ENCODE measurements around the gene FUT6.
"Not testable (repeated sequence)": the region's sequence is repeated elsewhere in the genome, so short reads cannot be mapped to it uniquely, and the experiment has no call there.

The FUT6 gene, protein sequence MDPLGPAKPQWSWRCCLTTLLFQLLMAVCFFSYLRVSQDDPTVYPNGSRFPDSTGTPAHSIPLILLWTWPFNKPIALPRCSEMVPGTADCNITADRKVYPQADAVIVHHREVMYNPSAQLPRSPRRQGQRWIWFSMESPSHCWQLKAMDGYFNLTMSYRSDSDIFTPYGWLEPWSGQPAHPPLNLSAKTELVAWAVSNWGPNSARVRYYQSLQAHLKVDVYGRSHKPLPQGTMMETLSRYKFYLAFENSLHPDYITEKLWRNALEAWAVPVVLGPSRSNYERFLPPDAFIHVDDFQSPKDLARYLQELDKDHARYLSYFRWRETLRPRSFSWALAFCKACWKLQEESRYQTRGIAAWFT

DNA sequence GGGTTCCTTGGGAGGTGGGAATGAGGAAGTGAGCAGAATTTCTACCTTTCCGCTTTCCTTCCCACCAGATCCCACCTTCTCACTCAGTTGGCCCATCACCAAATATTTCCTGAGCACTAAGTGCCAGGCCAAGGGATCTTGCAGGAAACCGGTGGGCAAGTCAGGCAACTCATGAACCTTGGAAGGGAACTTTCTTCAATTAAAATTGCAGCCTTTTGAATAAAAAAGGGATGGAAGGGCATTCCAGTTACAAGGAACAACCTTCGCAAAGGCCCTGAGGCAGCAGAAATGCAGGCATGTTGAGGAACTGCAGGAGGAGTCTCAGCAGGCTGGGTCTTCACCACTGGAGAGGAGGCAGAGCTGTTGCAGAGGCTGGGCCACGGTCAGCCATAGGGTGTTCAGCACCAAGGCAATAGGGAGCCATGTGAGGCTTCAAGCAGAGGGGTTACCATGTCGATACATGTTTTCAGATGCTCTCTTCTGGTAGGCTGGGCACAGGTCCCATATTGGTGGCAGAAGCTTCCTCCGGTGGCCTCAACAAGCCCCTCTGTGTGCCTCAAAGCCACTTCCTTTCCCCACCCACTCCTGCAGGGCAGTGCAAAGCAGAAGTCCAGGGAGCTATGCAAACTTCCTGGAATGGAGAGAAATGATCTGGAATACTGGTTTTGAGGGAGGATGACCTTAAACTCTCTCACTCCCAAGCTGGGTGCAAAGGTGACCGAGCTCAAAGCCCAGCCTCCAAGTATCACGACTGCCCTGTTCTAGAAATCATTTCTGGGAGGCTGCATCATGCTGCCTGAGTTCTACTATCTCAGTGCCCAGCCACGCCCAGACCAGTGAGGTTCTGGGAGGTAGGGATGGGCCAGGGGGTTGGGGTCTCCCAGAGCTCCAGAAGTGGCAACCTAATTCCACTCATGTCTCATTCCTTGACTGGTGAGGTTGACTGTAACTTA is at the start of gene FUT6:
TSS of gene FUT6 (minus strand) at position 638 of the 953 bp plus-strand sequence. CDS start 7,135 bp downstream, outside the sequence.
- no peak for DNase-seq

DNA sequence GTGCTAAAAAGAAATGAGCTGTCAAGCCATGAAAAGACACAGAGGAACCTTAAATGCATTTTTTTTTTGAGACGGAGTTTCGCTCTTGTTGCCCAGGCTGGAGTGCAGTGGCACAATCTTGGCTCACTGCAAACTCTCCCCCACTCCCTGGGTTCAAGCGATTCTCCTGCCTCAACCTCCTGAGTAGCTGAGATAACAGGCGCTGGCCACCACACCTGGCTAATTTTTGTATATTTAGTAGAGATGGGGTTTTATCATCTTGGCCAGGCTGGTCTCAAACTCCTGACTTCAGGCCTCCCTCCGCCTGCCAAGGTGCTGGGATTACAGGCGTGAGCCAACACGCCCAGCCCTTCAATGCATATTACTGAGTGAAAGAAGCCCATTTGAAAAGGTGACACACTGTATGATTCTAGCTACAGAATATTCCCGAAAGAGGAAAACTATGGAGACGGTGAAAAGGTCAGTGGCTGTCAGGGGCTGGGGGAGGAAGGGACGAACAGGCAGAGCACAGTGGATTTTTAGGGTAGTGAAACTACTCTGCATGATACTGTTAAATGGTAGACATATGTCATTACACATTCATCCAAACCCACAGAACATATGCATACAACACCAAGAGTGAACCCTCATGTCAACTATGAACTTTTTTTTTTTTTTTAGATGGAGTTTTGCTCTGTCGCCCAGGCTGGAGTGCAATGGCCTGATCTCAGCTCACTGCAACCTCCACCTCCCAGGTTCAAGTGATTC is 44.7 kb upstream of the FUT6 start:
- not testable (repeated sequence) for DNase-seq

DNA sequence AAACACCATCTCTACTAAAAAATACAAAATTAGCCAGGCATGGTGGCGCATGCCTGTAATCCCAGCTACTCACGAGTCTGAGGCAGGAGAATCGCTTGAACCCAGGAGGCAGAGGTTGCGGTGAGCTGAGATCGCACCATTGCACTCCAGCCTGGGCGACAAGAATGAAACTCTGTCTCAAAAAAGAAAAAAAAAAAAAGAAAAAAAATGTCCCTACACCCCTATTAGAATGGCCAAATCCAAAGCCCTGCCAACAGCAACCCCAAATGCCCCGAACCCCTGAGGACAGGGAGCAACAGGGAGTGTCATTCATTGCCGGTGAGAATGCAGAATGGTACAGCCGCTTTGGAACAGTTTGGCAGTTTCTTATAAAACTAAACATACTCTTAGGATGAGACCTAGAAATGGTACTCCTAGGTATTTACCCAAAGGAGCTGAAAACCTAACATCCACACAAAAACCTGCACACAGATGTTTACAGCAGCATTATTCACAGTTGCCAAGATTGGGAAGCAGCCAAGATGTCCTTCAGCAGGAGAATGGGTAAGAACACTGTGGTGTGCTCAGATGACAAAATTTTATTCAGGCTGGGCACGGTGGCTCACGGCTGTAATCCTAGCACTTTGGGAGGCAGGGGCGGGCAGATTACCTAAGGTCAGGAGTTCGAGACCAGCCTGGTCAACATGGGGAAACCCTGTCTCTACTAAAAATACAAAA is 43.8 kb upstream of the FUT6 start:
- not testable (repeated sequence) for DNase-seq

DNA sequence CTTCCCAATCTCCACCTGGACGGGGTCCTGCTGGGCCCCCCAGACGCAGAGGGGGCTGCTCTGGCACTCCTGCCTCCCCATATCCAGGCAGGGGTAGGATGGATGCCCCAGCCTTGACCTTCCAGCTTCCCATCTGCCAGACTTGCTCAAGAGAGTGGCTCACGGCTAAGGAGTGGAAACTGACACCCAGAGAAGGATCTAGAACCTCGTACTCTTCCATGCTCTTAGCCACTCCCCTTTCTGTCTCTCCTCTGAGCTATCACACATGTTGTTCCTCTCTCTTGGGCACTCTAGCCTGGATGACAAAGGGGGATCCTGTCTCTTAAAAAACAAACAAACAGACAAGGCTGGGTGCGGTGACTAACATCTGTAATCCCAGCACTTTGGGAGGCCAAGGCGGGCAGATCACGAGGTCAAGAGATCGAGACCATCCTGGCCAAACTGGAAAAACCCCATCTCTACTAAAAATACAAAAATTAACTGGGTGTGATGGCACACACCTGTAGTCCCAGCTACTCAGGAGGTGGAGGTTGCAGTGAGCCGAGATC is 43.0 kb upstream of the FUT6 start:
- no peak for DNase-seq

DNA sequence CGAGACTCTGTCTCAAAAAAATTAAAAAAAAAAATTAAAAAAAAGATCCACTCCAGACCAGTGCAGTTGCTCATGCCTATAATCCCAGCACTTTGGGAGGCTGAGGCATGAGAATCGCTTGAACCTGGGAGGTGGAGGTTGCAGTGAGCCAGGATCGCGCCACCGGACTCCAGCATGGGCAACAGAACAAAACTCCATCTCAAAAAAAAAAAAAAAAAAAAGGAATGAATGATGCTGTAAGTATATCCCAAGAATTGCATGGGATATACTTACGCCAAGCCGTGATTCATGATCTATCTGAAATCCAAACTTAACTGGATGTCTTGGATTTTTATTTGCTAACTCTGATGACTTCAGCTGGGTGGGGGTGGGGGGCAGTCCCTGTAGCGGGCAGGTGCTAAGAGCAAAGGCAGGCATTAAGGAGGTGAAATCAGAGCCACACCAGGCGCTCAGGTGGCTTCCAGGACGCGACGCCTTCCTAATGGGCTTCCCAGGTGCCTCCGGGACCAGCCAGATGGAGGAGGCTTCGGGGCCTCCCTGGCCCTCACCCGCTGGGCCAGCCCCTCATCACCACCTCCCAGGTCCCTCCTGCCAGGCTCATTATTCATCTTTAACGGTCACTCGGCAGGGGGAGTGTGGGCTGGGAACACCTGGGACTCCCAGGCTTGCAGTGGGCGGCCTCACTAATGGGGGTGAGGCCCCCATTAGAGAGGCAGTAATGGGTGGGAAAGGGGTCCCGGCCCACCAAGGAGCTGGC is 42.2 kb upstream of the FUT6 start:
- no peak for DNase-seq

DNA sequence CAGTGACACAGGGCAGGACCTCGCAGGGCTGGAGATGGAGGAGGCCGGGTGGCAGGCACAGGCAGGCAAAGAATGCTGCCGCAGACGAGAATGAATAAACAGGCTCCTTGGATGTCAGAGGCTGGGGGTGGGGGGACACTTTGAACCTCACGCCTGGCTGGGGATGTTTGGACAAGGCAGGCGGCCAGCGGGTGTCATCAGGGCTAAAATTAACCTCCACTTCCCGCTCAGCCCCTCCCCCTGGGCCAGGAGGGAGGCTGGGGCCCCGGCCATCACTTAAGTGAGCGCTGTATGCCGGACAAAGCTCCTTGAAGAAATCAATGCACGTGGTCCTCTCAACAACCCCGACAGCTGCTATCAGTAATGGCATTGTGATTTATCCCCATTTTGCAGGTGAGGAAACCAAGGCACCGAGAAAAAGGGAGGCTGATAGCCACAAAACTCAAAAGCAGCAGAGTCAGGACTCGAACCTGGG is 41.1 kb upstream of the FUT6 start:
- no peak for DNase-seq

DNA sequence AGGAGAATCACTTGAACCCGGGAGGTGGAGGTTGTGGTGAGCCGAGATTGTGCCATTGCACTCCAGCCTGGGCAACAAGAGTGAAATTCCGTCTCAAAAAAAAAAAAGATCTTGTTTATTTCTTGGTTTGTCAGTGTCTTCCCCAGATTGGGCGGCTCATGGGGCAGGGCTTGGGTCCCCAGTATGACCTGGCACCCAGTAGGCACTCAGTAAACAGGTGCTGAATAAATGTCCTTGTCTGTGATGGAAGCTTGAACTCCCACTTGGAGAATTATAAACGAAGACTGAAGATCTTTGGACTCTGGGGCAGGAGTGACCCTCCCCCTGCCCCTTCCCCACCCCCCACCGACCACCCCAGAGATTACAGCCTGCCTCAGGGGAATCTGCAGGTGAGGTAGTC is 40.7 kb upstream of the FUT6 start:
- DNase-seq, result no peak

DNA sequence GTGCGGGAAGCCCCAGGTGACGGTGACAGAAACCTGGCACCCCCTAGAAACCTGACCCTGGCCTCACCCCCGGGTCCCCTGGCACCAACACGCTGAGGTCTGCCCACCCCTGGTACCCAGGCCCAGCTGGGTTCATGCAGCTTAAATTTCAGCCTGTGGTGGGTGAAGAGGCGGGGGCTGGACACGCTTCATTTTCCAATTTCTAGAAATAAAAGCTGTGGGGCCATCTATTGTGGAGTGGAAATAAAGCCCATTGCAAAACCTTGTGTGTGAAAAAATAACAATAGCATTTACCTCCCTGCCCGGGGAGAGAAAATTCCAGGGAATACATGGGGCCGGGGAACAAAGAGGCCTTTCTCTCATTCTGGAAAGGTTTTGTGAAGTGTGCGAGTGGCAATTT is 38.4 kb upstream of the FUT6 start:
- no peak for DNase-seq

DNA sequence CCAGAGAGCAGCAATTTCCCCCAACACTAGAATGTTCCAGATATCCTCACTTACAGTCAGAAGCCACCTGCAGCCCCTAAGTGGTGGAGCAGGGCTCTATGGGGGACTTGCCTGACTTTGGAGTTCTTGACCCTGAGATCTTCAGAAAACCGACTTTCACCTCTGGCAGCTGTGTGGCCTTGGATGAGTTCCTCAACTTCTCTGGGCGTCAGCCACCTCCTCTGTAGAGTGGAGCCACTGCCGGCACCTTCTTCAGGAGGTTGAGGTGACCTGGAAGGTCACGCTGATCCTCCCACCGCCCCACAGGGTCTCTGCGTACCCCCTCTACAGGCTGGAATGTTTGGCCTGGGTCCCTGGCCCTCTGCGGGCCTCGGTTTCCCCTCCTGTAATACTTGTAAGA is 37.9 kb upstream of the FUT6 start:
- no peak for DNase-seq

DNA sequence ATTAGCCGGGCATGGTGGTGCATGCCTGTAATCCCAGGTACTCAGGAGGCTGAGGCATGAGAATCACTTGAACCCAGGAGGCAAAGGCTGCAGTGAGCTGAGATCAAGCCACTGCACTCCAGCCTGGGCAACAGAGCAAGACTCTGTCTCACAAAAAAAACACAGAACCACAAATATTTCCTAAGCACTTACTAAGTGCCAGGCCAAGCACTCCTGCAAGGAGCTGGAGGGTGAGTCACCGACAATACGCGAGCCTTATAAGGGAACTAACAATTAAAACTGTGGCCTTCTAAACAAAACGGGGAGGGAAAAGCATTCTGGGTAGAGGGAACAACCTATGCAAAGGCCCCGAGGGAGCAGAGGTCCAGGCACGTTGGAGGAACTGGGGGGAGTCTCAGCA is 35.0 kb upstream of the FUT6 start:
- DNase-seq, result not testable (repeated sequence)

DNA sequence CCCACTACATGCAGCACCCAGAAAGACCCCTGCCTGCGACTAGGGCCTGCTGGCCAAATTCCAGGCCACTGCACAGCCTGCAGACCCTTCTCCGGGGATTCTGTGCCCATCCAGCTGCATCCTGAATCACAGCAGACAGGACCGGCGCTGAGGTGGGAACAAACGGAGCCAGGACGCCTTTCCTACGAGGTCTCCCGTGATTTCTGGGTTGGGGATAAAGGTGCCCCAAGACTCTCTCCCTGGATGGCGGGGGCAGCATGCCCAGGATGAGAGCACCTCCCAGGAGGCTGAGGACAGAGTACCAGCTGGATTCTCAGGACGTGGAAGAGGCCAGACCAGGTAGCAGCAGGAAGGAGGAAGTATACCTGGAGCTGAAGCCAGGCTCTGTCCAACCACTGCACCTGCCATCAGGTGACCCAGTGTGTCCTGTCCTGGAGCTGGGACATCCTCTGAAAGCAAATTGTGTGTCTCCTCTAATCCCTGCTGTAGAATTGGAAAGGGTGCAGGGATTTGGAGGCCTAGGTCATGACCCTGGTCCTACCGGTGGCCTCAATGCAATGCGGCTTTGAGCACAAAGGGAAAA is 34.2 kb upstream of the FUT6 start:
- no peak for DNase-seq

DNA sequence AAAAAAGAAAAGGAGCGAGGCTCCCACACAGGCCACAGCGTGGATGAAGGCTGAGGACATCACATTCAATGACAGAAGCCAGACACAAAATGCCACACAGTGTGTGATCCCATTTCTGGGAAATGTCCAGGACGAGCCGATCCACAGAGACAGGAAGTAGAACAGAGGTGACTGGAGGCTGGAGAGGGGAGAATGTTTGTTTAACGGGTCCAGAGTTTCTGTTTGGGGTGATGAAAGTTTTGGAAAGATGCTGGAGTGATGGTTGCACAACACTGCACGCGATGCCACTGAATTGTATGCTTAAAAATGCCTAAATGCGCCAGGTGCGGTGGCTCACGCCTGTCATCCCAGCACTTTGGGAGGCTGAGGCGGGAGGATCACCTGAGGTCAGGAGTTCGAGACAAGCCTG is 31.5 kb upstream of the FUT6 start:
- DNase-seq, result no peak

DNA sequence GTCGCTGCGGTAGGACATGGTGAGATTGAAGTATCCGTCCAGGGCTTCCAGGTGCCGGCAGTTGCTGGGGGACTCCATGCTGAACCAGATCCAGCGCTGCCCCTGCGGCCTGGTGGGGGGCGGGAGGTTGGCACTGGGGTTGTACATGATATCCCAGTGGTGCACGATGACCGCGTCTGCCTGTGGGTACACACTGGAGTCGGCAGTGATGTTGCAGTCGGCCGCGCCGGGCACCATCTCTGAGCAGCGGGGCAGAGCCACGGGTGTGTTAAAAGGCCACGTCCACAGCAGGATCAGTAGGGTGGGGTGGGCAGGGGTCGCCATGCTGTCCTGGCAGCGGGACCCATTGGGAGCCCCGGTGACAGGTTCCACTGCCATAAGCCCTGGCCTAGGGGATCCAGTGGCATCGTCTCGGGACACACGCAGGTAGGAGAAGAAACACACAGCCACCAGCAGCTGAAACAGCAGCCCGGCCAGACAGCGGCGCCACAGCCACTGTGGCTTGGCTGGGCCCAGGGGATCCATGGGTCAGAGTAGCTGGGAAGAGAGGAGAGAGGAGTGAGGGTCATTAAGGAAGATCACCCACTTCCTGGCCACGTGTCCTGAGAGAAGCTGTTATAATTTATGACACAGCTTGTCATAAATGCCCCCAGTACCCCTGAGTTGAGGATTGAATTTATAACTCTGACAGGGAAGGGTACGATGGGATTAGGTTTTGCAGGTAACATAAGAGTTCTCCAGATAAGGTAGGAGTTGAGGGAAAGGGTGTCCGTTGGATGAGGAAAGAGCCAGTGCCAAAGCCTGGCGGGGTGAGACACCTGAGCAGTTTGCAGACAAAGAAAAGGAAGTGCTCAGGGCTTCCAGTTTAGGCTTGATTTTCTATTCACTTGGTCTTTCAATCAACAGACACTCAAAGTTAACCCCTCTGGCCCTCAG is 28.0 kb upstream of the FUT6 start:
- no peak for DNase-seq

DNA sequence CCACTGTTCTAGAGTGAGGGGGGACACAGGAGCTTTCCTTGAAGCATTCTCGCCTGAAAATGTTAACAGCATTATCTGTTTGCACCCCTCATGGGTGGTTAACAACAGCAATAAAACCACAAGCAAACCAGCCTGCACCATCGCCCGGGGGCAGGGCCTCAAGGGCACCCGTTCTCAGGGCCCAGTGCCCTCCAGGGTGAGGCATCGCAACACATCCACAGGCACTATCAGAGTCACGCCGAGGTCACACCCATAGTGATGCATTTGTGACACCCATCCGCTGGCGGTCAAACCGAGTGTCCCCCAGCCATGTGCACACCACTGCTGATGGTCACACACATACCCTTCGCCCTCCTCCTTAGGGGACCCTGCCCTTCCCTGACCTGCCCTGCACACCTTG is 26.3 kb upstream of the FUT6 start:
- DNase-seq, result no peak

DNA sequence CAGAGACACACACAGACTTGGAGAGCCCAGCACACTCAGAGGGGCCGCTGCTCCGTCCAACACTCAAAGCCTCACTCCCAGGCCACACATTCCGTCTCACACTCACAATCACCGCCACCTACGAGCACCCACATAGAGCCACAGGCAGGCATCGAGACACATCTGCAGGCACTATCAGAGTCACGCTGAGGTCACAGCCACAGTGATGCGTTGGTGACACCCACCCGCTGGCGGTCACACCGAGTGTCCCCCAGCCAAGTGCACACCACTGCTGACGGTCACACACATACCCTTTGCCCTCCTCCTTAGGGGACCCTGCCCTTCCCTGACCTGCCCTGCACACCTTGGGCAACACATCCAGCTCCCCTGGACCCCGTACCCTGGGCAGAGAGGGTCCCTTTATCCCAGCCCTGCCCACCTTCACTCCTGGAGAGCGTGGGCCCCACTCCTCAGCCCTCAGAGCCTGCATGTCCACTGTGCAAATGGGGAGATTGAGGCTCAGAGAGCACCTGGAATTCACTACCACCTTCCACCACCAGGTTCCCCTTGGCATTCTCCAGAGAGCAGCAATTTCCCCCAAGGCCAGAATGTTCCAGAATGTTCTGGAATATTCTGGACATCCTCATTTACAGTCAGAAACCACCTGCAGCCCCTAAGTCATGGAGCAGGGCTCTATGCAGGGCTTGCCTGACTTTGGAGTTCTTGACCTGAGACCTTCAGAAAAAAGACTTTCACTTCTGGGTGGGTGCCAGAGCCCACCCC is 25.4 kb upstream of the FUT6 start:
- no peak for DNase-seq

DNA sequence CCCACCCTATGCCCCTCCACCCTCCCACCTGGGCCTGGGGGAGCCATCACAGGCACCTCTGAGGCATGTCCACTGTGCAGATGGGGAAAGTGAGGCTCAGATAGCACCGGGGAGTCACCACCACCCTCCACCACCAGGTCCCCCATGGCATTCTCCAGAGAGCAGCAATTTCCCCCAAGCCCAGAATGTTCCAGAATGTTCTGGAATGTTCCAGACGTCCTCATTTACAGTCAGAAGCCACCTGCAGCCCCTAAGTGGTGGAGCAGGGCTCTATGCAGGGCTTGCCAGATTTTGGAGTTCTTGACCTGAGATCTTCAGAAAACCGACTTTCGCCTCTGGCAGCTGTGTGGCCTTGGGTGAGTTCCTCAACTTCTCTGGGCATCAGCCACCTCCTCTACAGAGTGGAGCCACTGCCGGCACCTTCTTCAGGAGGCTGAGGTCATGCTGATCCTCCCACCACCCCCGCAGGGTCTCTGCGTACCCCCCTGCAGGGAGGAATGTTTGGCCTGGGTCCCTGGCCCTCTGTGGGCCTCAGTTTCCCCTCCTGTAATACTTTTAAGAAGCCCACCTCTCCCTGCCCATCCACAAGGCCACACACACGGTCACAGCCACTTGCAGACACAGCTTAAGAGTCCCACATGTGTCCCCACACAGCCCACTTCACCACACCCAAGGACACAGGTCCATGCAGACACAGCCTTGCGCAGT is 24.7 kb upstream of the FUT6 start:
- no peak for DNase-seq

DNA sequence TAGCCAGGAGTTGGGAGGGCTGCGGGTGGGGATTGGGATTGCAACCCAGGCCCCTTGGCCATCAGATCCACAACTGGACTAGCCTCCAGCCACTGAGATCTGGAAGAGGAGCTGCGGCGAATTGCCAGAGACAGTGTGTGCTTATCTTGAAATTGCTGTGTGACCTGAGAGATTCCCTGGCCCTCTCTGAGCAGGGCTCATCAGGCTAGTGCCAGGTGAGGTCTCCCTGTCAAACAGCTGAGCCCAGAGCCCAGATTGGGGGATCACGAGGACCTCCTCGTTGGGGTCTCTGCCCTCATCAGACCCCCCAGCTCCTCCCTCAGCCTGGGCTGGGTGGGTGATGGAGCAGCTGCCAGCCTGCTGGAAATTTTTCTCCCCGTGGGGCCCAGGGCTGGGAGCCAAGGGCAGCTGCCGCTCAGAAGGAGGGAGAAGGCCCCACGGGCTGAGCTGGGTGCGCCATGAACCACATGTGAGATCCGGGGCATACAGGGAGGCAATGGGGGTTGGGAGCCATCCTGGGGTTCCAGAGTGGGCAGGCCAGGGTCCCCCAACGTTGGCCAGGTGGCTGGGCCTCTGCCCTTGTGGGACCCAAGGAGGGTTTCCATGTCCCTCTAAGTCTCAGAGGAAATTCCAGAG is 23.6 kb upstream of the FUT6 start:
- no peak for DNase-seq

Data from bone marrow (tissue), 2 donors.